ENCODE data around the gene SEC24C.

The SEC24C gene

GRCh38 chr10:73812657-73813056 is 68.5 kb downstream of the SEC24C start:
- DNase-seq (ENCODE audit: low read depth in 2 of 2), result no peak

- no peak for DNase-seq (ENCODE audit: low read depth in 2 of 2)
These were observed 69.2 kb downstream of the SEC24C start for GRCh38 chr10:73813333-73813732.

GRCh38 chr10:73814276-73814895 is 70.2 kb downstream of the SEC24C start:
- DNase-seq (ENCODE audit: low read depth in 2 of 2), result no peak

GRCh38 chr10:73814896-73815718 is 70.9 kb downstream of the SEC24C start:
- no peak for DNase-seq (ENCODE audit: low read depth in 2 of 2)

- no peak for DNase-seq (ENCODE audit: low read depth in 2 of 2)
These were observed 71.5 kb downstream of the SEC24C start for GRCh38 chr10:73815719-73816030.

- DNase-seq (ENCODE audit: low read depth in 2 of 2), result no peak
These were observed 73.0 kb downstream of the SEC24C start for GRCh38 chr10:73816917-73817729.

DNA sequence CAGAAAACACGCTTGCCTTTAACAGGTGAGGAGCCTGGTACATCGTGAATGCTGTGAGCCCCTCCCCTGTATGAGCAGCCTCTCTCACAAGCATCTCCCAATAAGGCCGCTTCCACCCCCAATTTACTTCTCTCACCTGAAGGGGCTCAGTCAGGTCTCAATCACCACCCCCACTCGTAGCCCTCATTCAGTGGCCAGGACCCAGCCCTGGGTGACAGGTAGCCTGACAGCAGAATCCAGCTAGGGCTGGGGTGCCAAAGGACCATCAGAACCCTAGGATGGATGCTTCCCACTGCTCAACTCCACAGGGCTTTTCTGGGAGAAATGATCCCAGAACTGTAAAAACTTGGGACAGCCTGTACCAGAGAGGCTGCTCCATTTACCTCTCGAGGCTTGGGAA is 73.7 kb downstream of the SEC24C start:
- no peak for DNase-seq (ENCODE audit: low read depth in 2 of 2)

GRCh38 chr10:73818402-73818801 is 74.2 kb downstream of the SEC24C start:
- no peak for DNase-seq (ENCODE audit: low read depth in 2 of 2)

DNA sequence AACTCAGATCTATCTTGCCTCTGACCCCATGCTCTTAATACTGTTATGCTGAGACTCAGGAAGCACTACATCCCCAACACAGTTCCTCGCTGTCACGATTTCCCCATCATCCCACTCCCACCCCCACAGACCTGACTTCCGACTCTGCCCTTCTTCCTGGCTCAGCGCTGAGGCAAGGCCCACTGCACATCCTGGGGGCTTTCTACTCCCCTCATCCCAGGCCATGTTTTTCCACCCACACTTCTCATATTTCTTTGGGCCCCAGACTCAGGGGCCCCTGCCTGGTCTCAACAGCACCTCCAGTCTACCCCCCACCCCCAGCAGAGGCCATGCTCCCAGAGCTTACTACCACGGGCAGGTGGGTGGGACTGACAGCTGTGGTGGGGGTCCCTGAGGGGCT is 74.9 kb downstream of the SEC24C start:
- DNase-seq (ENCODE audit: low read depth in 2 of 2), result no peak

- no peak for DNase-seq (ENCODE audit: low read depth in 2 of 2)
These were observed 75.4 kb downstream of the SEC24C start for GRCh38 chr10:73819513-73820093.

All from stimulated activated CD8-positive, alpha-beta memory T cell treated with anti-CD3 and anti-CD28 coated beads, Interleukin-15, amount 100 ng/mL, for 48 hours (primary cell).